ENCODE results near the gene RCSD1.

GRCh38 chr1:167738158-167738557 lies 108.1 kb downstream of the RCSD1 start:
- TF ChIP-seq CTCF (IDR thresholded peaks at IDR 0.05) (no peak), POLR2A (IDR thresholded peaks at IDR 0.05) (no peak), POLR2AphosphoS5 (IDR thresholded peaks at IDR 0.05) (no peak)

Data from prostate gland (tissue), 2 donors.